ENCODE measurements around the gene RPL19. TPM values are rescaled to one million over a fixed set of nuclear protein-coding genes. Genes with fewer than 3 reads are reported as not detected.

The RPL19 gene
- total and polyA plus RNA-seq, 4 donors, result 1,387 to 4,055 (median 1,971) TPM

- Histone ChIP-seq H3K9me3 (ENCODE audit: control insufficient read depth in 4 of 4, insufficient read depth in 3 of 4, low read length in 3 of 4) (no peaks in the 10 kb centered on the region), H3K9ac (ENCODE audit: insufficient read depth in 1 of 2, low read length in 2 of 2) (no peak overlapping the region), H3K36me3 (ENCODE audit: control insufficient read depth in 4 of 4, insufficient read depth in 4 of 4, low read length in 4 of 4) (no peaks in the 10 kb centered on the region), H3K27me3 (ENCODE audit: control insufficient read depth in 3 of 3, insufficient read depth in 3 of 3, low read length in 2 of 3) (peaks cover 0 to 4% (median 0%) of the 10 kb centered on the region in 3 donors), H3K4me1 (ENCODE audit: control insufficient read depth in 5 of 5, insufficient read depth in 5 of 5, low read length in 5 of 5) (peaks cover 0 to 14% (median 2%) of the 10 kb centered on the region in 5 donors), H3K27ac (ENCODE audit: low read depth in 1 of 2, low read length in 1 of 2) (no peak overlapping the region), H3K4me3 (no peak overlapping the region)
- DNase-seq, result no peak
- no peak for TF ChIP-seq CTCF (IDR thresholded peaks at IDR 0.05; ENCODE audit: control extremely low read depth, extremely low read depth)
- 71 to 83% methylated on average over 6 of the region's 6 CpGs for WGBS, 2 donors
- ATAC-seq (ENCODE audit: insufficient read depth, low FRiP score), result no peak
Measured at GRCh38 chr17:39236981-39237441, 36.9 kb downstream of the RPL19 start.

- Histone ChIP-seq H3K27ac (ENCODE audit: low read depth in 1 of 2, low read length in 1 of 2) (no peak overlapping the region), H3K4me3 (no peak overlapping the region), H3K36me3 (ENCODE audit: control insufficient read depth in 4 of 4, insufficient read depth in 4 of 4, low read length in 4 of 4) (no peaks in the 10 kb centered on the region), H3K9me3 (ENCODE audit: control insufficient read depth in 4 of 4, insufficient read depth in 3 of 4, low read length in 3 of 4) (no peaks in the 10 kb centered on the region), H3K4me1 (ENCODE audit: control insufficient read depth in 5 of 5, insufficient read depth in 5 of 5, low read length in 5 of 5) (peaks cover 0 to 14% (median 0%) of the 10 kb centered on the region in 5 donors), H3K27me3 (ENCODE audit: control insufficient read depth in 3 of 3, insufficient read depth in 3 of 3, low read length in 2 of 3) (peaks cover 0 to 4% (median 0%) of the 10 kb centered on the region in 3 donors), H3K9ac (ENCODE audit: insufficient read depth in 1 of 2, low read length in 2 of 2) (no peak overlapping the region)
- 77 to 91% methylated on average over 7 of the region's 7 CpGs for WGBS, 2 donors
- DNase-seq (no peak), ATAC-seq (ENCODE audit: insufficient read depth, low FRiP score) (no peak)
- TF ChIP-seq CTCF (IDR thresholded peaks at IDR 0.05; ENCODE audit: control extremely low read depth, extremely low read depth), result no peak
Measured at GRCh38 chr17:39237586-39237985, 37.5 kb downstream of the RPL19 start.

GRCh38 chr17:39238311-39238972, 38.4 kb downstream of the RPL19 start:
- H3K36me3 ChIP-seq (ENCODE audit: control insufficient read depth in 4 of 4, insufficient read depth in 4 of 4, low read length in 4 of 4), result no peaks in the 10 kb centered on the region
- H3K9ac ChIP-seq (ENCODE audit: insufficient read depth in 1 of 2, low read length in 2 of 2), result no peak overlapping the region
- TF ChIP-seq CTCF (IDR thresholded peaks at IDR 0.05; ENCODE audit: control extremely low read depth, extremely low read depth), result no peak
- H3K4me1 ChIP-seq (ENCODE audit: control insufficient read depth in 5 of 5, insufficient read depth in 5 of 5, low read length in 5 of 5), result peaks cover 0 to 14% (median 0%) of the 10 kb centered on the region in 5 donors
- H3K4me3 ChIP-seq, result no peak overlapping the region
- no peaks in the 10 kb centered on the region for H3K9me3 ChIP-seq (ENCODE audit: control insufficient read depth in 4 of 4, insufficient read depth in 3 of 4, low read length in 3 of 4)
- WGBS, 2 donors, result 21 to 31% methylated on average over 15 of the region's 15 CpGs
- ATAC-seq (ENCODE audit: insufficient read depth, low FRiP score) (no peak), DNase-seq (no peak)
- peak overlapping the region in 1 of 2 donors; percentile 54 for H3K27ac ChIP-seq (ENCODE audit: low read depth in 1 of 2, low read length in 1 of 2)
- peaks cover 0 to 4% (median 0%) of the 10 kb centered on the region in 3 donors for H3K27me3 ChIP-seq (ENCODE audit: control insufficient read depth in 3 of 3, insufficient read depth in 3 of 3, low read length in 2 of 3)

Measured in lung (tissue), 12 donors.